GM12878 (cell line): Measurements from ENCODE around the gene RABL6. TPM values are rescaled to one million over a fixed set of nuclear protein-coding genes. Genes with fewer than 3 reads are reported as not detected.

Experiments used
- BMI1 ChIP-seq: fragments of 450-650 bp; IDR thresholded peaks from 2 replicates; pipeline ENCODE4 v1.6.1; 2016; ENCODE audit warnings: mild to moderate bottlenecking, moderate library complexity, borderline replicate concordance
- CTCF ChIP-seq, 3 experiments: IDR thresholded peaks in 2 of 3; conservative IDR thresholded peaks in 1 of 3; 2 replicates each; pipeline ENCODE4 v1.5.1; 2011; ENCODE audit warnings: low read depth in 3 of 3, low read length in 3 of 3, mild to moderate bottlenecking in 3 of 3, control low read depth in 2 of 3, moderate library complexity in 2 of 3, inconsistent platforms in 1 of 3, mixed read lengths in 1 of 3; ENCODE audit not compliant: control insufficient read depth in 2 of 3, insufficient read depth in 1 of 3; ENCODE audit errors: extremely low read depth in 1 of 3
- E2F4 ChIP-seq: IDR thresholded peaks from 2 replicates; pipeline ENCODE4 v1.6.1; 2012; ENCODE audit warnings: low read depth, low read length, improper control_type of control experiment
- EP300 ChIP-seq, 2 experiments: fragments of 150-350 bp in 1 of 2; IDR thresholded peaks; 2 replicates each; pipeline ENCODE4 v1.6.1; 2011 to 2012; ENCODE audit warnings: low read depth in 2 of 2, low read length in 2 of 2, borderline replicate concordance in 1 of 2, improper control_type of control experiment in 1 of 2, inconsistent platforms in 1 of 2; ENCODE audit not compliant: control insufficient read depth in 1 of 2
- EZH2 ChIP-seq: IDR thresholded peaks from 2 replicates; pipeline ENCODE4 v1.6.1; 2012; ENCODE audit warnings: low read depth, mild to moderate bottlenecking, control low read depth, inconsistent platforms, low read length, borderline replicate concordance; ENCODE audit not compliant: control insufficient read depth
- HCFC1 ChIP-seq: fragments of 150-350 bp; IDR thresholded peaks from 2 replicates; pipeline ENCODE4 v1.6.1; 2014; ENCODE audit warnings: low read length
- IRF3 ChIP-seq: fragments of 450-650 bp; IDR thresholded peaks from 2 replicates; pipeline ENCODE4 v1.6.1; 2014; ENCODE audit warnings: mild to moderate bottlenecking
- MYB ChIP-seq: fragments of 150-350 bp; IDR thresholded peaks from 2 replicates; pipeline ENCODE4 v1.6.1; 2014; ENCODE audit warnings: mild to moderate bottlenecking, low read depth, low read length, borderline replicate concordance
- NR2C1 ChIP-seq: fragments of 450-650 bp; IDR thresholded peaks from 2 replicates; pipeline ENCODE4 v1.6.1; 2017; ENCODE audit warnings: antibody characterized with exemption, mild to moderate bottlenecking, moderate library complexity
- POLR2A ChIP-seq: IDR thresholded peaks from 2 replicates; pipeline ENCODE4 v1.6.1; 2011; ENCODE audit warnings: low read depth, mild to moderate bottlenecking, low read length
- SMAD5 ChIP-seq: IDR thresholded peaks from 2 replicates; pipeline ENCODE4 v1.6.1; 2016; ENCODE audit warnings: antibody characterized with exemption, low read depth
- SMARCA5 ChIP-seq: fragments of 450-650 bp; IDR thresholded peaks from 2 replicates; pipeline ENCODE4 v1.6.1; 2017; ENCODE audit warnings: mild to moderate bottlenecking
- SPI1 ChIP-seq: IDR thresholded peaks from 2 replicates; pipeline ENCODE4 v1.6.1; 2011; ENCODE audit warnings: low read depth, mild to moderate bottlenecking, low read length, moderate library complexity, borderline replicate concordance; ENCODE audit not compliant: insufficient read depth
- SREBF2 ChIP-seq: IDR thresholded peaks from 2 replicates; pipeline ENCODE4 v1.6.1; 2012; ENCODE audit warnings: mild to moderate bottlenecking, low read length
- SRF ChIP-seq, 2 experiments: IDR thresholded peaks; 2 replicates each; pipeline ENCODE4 v1.6.1; 2011; ENCODE audit warnings: low read depth in 2 of 2, low read length in 2 of 2, mild to moderate bottlenecking in 1 of 2, moderate library complexity in 1 of 2
- ZBTB40 ChIP-seq: fragments of 450-650 bp; IDR thresholded peaks from 2 replicates; pipeline ENCODE4 v1.6.1; 2016; ENCODE audit warnings: mild to moderate bottlenecking, moderate library complexity, borderline replicate concordance
- polyA plus RNA-seq, 11 experiments: library from polyadenylated mRNA; depleted of rRNA in 4 of 11; unstranded in 6 of 11; stranded (reverse) in 5 of 11; fragments of >200 nt; fragmentation: Nextera tagmentation in 4 of 11; fragmentation: Illumina TruSeq in 1 of 11; extraction: Ambion mirVana in 4 of 11; extraction: Trizol in 1 of 11; gene quantifications; 1 replicate in 1 of 11; 2 replicates in 10 of 11; pipeline versions ENCODE4 v1.2.1 to v1.2.3, GENCODE V29; 2011 to 2016; ENCODE audit warnings: inconsistent platforms in 2 of 11, missing spikeins in 2 of 11, low read depth in 1 of 11
- total RNA-seq, 4 experiments: library from RNA; depleted of rRNA in 3 of 4; stranded (reverse); fragments of >200 nt in 3 of 4; fragmentation: Illumina TruSeq in 1 of 4; extraction: Trizol in 1 of 4; gene quantifications; 2 replicates each; pipeline versions ENCODE4 v1.2.1 to v1.2.3, GENCODE V29; 2013 to 2021

The RABL6 gene
- total and polyA plus RNA-seq, 10 of the 15 experiments (the other 5 are each of a cell fraction or from before 2014, with no cell fraction given), result 1.4 to 134 (median 42.7) TPM

GRCh38 chr9:136882109-136882946 lies 74.6 kb downstream of the RABL6 start (continued):
- no peak for TF ChIP-seq ZBTB40
- TF ChIP-seq SPI1, result no peak
- TF ChIP-seq POLR2A, result peak; percentile 64
- TF ChIP-seq EP300 (IDR thresholded peaks at IDR 0.05; ENCODE audit: borderline replicate concordance in 1 of 2, control insufficient read depth in 1 of 2, low read depth in 2 of 2, low read length in 2 of 2), result 0 out of 4 replicates have a peak, but pooled peaks of 1 of the 2 experiments have one; percentile 37
- TF ChIP-seq SRF (IDR thresholded peaks at IDR 0.05; ENCODE audit: low read depth in 2 of 2, low read length in 2 of 2), result peak in 1 of 2 experiments; percentile 49; a peak in 1 of 4 replicates
- TF ChIP-seq E2F4, result no peak
- TF ChIP-seq NR2C1, result no peak
- TF ChIP-seq SMAD5, result no peak
- TF ChIP-seq CTCF (IDR thresholded peaks at IDR 0.05 in 2 of 3, conservative IDR thresholded peaks at IDR 0.05 in 1 of 3; ENCODE audit: control insufficient read depth in 2 of 3, extremely low read depth in 1 of 3, insufficient read depth in 1 of 3, low read depth in 3 of 3, low read length in 3 of 3), result peak in 1 of 3 experiments; percentile 4; a peak in 1 of 6 replicates
- TF ChIP-seq IRF3, result no peak
- no peak for TF ChIP-seq BMI1
- no peak for TF ChIP-seq EZH2
- TF ChIP-seq SREBF2, result no peak
- no peak for TF ChIP-seq MYB
- no peak; the same call in 1 of the 2 replicates for TF ChIP-seq HCFC1
- 0 out of 2 replicates have a peak, but pooled peaks have one; percentile 57 for TF ChIP-seq SMARCA5
